NCI-H526 (cell line): ENCODE data around the gene CDK5RAP3.

Experiments
- DNase-seq, 2 experiments: peaks; one replicate each; lab custom pipeline; 2025; lab: John Stamatoyannopoulos, UW

CDK5RAP3 gene

GRCh38 chr17:47948706-47949196, 22.2 kb upstream of the CDK5RAP3 start:
- no peak for DNase-seq

DNA sequence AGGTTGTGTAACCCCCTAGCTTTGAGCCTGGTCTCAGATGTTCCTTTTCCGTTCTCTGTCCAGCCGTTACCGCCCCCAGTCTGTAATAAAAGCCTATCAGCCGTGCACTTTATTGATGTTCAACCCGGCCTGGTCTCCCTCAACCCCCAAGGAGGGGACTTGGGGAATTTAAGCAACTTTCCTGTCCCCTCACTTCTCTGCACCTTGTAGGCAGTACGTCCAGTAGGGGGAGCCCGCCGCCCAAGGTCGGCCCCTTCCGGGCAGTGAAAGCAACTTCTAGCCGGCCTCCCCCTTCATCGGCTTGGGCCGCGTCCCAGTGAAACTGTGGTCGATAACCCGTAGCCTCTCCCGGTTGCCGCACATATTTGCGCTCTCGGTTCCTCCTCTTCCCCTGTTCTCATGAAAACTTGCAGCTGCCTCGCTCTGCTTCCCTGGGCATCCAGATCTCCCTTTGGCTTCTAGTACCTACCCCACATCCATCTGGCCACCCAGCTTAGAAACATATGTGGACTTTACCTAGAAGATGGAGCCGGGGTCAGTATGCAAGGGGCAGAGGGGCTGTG, 21.6 kb upstream of the CDK5RAP3 start:
- DNase-seq: peak; percentile 72 to 95

GRCh38 chr17:47949946-47950345, 21.0 kb upstream of the CDK5RAP3 start:
- peak in 1 of 2 experiments; percentile 27 for DNase-seq

DNA sequence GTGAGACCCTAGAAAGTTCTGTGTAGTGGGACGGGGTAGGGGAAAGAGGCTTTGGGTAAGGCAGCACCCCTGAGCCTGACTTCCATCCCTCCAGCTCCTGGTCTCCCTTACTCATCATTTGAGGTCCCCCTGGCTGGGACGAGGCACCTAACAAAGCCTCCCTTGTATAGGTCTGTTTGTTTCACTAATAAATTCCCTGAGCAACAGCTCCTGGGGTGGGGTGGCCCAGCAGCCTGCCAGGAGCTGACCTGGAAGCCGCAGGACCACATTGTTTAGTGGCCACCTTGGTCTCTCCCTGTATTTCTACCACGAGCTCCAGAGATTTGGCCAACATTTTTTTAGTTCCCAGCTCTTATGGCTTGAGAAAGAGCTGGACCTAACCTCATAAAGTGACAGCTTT, 20.5 kb upstream of the CDK5RAP3 start:
- DNase-seq: peak in 1 of 2 experiments; percentile 23

- DNase-seq: no peak
These were observed 18.5 kb upstream of the CDK5RAP3 start for GRCh38 chr17:47952171-47953021.

DNA sequence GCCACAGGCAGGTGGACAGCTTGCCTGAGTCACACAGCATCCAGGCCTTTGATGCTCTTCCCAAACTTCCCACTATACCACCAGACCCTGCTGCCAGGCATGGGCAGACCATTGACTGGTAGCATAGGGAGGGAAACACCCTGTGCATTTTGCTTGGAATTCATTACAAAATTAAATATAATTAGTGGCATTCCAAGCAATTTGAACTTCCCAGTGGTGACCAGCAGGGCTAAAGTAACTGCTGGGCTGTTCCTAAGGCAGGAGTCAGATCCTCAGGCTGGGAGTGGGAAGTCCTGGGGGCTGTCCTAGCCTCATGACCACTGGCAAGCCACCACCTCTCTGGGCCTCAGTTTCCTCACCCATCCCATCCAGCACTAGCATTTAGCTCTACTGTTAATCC, 17.0 kb upstream of the CDK5RAP3 start:
- DNase-seq: no peak

DNA sequence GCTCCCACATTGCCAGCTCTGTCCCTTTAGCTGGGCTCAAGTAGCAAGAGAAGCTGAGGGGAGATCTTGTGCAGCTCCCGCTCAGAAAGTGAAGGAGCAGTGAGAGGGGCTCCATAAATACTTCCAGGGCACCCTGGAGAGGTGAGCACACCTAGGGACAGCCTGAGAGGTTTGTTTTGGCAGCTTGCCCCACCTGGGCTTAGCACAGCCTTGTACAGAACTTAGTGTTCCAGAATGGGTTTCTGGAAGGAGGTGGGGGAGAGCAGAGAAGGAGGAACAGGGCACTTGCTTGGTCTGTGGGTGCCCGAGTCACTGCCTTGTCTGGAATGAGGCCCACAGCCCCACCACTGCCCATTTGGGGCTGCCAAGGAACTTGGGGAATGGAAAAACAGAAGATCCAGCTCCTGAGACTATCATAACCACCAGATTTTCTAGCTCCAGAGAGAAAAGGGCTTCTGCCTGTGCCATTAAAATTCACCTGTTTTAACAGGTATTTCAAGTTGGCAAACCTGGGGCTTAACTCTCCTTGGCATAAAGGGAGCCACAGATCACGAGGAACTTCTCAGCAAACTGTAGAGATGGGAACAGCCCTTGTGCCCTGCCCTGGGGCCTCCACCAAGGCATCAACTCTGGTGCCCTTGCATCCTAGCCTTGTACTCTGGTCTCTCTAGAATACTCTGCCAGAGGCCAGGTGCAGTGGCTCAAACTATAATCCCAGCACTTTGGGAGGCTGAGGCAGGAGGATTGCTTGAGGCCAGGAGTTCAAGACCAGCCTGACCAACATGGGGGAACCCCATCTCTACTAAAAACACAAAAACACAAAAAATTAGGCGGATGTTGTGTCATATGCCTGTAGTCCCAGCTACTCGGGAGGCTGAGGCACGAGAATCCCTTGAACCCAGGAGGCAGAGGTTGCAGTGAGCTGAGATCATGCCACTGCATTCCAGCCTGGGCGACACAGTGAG, 15.1 kb upstream of the CDK5RAP3 start:
- no peak for DNase-seq

DNA sequence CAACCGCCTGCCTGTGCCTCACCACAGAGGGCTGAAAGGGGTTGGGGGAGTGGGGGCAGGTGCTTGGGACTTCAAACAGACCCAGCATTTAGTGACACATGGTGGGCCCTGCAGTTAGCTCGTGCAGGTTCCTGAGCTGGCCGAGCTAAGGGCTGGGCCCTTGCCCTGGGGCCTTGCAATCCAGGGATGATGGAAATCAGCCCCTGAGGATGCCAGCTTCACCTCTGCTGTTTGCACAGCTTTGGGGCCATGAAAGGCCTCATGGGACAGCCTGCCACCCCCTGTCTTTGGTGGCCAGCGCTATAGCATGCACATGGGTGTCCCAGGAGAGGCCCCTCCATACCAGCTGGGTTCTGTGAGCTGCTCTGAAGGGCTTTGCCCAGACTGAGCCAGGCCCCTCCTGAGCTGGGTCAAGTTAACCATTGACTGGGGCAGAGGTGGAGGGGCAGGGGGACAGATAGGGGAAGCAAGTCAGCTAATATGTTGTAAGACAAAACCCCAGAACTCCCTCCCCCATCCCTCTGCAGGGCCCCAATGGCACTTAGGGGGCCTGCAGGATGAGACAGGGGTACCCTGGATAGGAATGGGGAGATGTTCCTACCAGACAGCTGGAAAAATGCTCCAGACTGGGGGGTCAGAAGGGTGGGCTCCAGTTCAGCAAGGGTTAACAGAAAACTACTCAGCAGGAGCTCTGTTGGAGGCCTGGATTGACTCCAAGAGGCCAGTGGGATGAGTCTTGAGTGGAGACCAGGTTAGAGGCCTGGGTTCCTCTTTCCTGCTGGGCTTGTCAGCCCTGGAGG, 13.9 kb upstream of the CDK5RAP3 start:
- peak in 1 of 2 experiments; percentile 67 for DNase-seq

DNA sequence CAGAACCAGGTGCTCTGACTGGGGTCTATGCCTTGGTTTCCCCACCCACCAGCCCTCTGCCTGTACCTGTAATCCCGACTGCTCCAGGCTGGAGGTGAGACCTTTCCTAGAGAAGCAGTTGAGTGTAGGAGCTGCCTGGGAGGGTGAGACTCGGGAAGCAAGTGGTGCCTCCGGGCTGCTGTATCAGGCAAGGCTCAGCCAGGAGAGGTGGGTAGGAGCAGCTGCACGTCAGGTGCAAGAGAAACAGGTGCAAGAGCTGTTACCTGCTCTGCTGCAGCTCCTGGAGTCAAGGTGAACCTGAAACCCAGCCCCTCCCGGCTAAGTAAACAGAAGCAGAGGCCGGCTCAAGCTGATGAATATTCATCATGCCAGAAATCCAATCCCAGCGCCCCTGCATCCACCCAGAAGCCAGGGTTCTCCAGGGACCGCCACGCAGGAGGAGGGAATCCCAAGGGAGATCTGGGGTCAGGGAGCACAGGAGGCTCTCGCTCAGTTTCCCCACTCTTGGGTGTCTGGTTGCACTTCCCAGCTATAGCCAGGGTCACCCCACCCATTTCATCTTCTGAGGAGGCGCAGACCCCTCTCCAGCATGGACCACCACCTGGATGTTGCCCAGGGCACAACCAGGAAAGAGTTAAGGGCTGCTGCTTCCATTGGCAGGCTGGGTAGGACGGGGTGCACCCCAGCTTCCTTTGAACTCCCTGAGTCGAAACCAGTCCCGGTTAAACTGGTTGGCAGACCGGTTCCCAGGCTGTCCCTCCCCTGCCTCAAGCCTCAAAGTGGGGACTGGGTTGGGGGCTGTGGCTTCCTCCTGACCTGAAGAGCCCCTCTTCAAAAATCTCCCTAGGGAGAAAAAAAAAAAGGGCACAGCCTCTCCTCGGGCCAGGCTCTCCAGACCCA, 13.1 kb upstream of the CDK5RAP3 start, which contains the start of gene PRR15L:
PRR15L (minus strand) TSS at position 293 of the 900 bp plus-strand sequence. CDS start 4,649 bp downstream, outside the sequence.
- peak; percentile 98 to 99 for DNase-seq

DNA sequence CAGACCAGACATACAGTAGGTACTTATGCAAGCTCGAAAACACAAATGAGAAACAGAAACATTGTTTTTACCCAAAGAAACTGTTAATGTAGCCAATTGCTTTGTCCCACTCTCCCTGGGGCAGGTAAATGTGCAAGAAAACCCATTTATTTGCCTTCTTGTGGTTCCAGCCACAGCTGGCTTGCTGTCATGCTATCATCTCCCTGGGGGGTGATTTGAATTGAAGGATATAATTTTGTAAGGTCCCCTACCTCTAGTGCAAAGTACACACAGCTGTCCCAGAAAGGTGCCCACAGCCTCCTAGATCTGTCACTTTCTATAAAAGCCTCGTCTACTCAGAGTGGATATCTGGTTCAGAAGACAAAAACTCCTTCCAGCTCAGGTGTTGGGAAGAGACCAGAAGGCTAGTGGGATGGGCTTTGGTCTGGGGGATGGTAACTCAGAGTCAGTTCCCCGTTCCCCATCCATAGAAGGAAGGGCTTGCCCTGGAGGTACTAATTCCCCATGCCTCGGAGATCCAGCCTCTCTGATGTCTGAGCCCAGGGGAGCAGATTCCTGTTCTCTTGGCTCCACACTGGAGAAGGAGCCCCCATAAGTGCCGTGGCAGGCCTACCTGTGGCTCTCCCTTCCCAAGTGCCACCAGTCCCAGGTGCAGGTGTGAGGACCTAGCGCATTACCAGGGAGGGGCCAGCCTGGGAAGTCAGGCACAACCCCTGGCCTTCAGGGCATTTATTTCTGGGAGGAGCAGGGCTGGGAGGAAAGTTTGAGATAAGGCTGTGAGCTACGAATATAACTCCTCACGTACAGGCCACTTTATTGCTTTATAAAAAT, 10.9 kb upstream of the CDK5RAP3 start:
- peak; percentile 65 to 92 for DNase-seq

DNA sequence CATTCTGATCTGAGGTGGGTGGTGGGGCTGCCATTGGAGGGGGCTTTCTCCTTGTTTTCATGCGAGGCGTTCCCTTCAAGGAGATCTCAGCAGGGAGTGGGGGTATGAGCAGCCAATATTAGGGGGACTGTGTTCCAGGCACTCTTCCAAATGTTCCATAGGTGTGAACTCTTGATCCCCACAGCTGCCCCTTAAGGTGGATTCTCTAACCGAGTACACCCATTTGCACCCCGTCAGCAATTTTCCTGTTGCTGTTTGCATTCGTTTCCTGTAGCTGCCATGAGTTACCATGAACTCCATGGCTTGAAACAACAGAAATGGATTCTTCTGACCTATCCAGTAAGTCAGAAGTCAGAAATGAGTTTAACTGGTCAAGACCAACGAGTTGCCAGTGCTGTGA, 9.5 kb upstream of the CDK5RAP3 start:
- DNase-seq: no peak

- no peak for DNase-seq
These were observed 8.0 kb upstream of the CDK5RAP3 start for GRCh38 chr17:47962901-47963300.

GRCh38 chr17:47964856-47965255, 6.1 kb upstream of the CDK5RAP3 start:
- no peak for DNase-seq

DNA sequence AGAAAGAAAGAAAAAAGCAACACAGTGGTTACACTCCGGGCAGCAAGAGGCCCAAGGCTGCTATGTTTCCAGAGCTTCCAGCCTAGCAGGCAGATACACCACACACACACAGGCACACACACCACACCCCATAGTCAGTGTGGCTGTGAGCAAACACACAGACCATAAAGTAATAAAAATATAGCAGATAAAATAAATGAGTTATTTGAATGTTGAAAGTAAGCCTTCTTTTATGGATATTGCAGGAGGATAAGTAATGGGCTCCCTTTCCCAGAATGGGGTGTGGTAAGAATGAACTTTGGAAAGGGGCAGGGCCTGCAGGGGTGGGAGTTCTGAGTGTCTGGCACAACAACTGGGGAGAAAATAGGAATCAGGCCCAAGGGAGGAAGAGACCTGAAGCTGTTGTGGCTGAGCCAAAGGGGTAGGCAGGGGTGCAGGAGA, 4.8 kb upstream of the CDK5RAP3 start:
- DNase-seq: peak; percentile 53 to 55

GRCh38 chr17:47967607-47968252, 3.2 kb upstream of the CDK5RAP3 start:
- DNase-seq: no peak

DNA sequence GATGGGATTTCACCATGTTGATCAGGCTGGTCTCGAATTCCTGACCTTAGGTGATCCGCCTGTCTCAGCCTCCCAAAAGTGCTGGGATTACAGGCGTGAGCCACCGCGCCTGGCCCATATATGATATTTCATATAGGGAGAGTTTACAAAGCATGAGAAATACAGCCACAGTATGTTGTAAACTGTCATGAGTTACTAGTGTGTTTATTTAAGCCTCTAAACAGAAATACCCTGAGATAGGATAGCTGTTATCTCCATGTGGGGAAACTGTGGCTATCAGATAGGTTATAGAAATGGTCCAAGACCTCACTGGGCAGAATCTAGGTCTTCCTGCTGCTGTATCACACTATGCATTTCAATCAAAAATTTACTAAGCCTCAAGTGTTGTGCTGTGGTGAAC, 2.1 kb upstream of the CDK5RAP3 start:
- DNase-seq: no peak

DNA sequence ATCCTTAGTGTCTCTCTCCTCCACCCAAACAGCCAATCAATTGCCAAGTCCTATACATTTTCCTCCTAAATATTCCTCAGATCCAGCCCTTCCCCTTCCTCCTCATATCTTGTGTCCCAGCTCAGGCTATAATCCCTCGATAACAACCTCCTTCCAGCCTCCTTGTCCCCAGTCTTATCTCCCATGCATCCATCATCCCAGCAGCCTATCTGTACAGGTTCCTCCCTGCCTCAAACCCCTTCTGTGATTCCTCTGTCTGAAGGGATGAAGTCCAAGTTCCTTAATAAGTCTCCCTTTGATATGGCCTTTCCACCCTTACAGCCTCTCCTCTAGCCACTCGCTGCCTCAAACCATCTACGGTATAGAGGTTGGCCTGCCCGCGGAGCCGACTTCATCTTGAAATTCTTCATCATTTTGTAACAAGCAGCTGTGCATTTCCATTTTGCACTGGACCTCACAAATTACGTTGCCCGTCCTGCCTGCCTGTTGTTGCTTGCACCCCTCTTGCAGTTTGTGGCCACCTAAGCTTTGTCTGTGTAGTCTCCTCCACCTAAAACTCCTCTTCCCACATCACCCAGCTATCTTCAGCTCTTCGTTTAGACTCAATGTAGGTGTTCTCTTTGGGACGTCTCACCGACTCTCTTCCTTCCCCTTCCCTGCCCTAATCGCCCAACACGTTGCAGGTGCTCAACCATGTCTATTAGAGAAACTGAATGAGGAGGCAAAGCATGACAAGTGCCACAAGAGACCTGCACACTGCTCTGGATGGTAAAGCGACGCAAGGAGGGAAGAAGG, 786 bp upstream of the CDK5RAP3 start:
- no peak for DNase-seq

GRCh38 chr17:47973541-47973940, 2.6 kb downstream of the CDK5RAP3 start:
- DNase-seq: no peak
